Bronchial epithelial cell (primary cell): Measurements from ENCODE around the gene EXOSC5. TPM values are rescaled to one million over a fixed set of nuclear protein-coding genes. Genes with fewer than 3 reads are reported as not detected.
"Not testable (repeated sequence)": the region's sequence is repeated elsewhere in the genome, so short reads cannot be mapped to it uniquely, and the experiment has no call there.

Experiments
- DNase-seq: peaks from one replicate; pipeline ENCODE4 v3.0.0-alpha.2; 2010; ENCODE audit warnings: low read depth
- FAIRE-seq: peaks from 2 replicates; lab custom pipeline; 2011; peaks lifted over from hg19 to GRCh38; lab: Jason Lieb, UNC
- H3K27me3 ChIP-seq: 2 replicates; pipeline ENCODE4 v1.5.1; 2011; ENCODE audit warnings: low read length; ENCODE audit not compliant: control insufficient read depth, insufficient read depth
- H3K36me3 ChIP-seq: 2 replicates; pipeline ENCODE4 v1.5.1; 2011; ENCODE audit warnings: low read length; ENCODE audit not compliant: control insufficient read depth, insufficient read depth
- H3K4me3 ChIP-seq: 2 replicates; pipeline ENCODE4 v1.5.1; 2011; ENCODE audit warnings: mild to moderate bottlenecking, low read depth, low read length, control low read depth
- total RNA-seq: library from RNA; depleted of rRNA; stranded (reverse); fragments of >200 nt; gene quantifications from 2 replicates; pipeline ENCODE4 v1.2.1, GENCODE V29; 2014
- TF ChIP-seq, protein P1 (sequence below): IDR thresholded peaks from 2 replicates; pipeline ENCODE4 v1.5.1; 2011; ENCODE audit warnings: mild to moderate bottlenecking, moderate library complexity, low read length, control low read depth, inconsistent platforms; ENCODE audit not compliant: insufficient read depth, severe bottlenecking

The EXOSC5 gene
- total RNA-seq, 1 donor from 2014 or later, result 58.4 TPM

DNA sequence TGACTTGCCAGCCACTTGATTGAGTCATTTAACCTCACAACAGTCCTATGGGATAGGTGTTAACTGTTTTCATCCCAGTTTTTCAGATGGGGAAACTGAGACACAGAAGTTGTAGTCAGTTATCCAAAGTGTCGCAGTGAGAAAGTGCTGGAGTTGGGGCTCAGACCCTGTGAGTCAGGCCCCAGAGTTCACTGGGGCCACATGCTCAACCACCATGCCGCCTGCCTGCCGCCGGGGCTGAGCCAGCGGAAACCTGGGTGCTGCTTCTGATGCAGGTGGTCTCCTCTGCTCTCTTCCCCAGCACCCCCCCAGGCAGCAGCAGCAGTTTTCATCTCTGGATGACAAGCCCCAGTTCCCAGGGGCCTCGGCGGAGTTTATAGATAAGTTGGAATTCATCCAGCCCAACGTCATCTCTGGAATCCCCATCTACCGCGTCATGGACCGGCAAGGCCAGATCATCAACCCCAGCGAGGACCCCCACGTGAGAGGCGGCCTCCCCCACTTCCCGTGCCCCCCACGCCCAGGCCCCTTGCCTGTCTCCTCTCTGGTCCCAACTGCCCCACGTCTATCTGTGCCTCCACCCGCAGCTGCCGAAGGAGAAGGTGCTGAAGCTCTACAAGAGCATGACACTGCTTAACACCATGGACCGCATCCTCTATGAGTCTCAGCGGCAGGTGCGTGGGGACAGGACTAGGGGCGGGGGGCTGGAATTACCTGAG lies 13.3 kb upstream of the EXOSC5 start:
- no peak overlapping the region for H3K4me3 ChIP-seq
- DNase-seq (no peak), FAIRE-seq (no peak)
- H3K27me3 ChIP-seq, result no peaks in the 10 kb centered on the region
- TF ChIP-seq, protein P1, sequence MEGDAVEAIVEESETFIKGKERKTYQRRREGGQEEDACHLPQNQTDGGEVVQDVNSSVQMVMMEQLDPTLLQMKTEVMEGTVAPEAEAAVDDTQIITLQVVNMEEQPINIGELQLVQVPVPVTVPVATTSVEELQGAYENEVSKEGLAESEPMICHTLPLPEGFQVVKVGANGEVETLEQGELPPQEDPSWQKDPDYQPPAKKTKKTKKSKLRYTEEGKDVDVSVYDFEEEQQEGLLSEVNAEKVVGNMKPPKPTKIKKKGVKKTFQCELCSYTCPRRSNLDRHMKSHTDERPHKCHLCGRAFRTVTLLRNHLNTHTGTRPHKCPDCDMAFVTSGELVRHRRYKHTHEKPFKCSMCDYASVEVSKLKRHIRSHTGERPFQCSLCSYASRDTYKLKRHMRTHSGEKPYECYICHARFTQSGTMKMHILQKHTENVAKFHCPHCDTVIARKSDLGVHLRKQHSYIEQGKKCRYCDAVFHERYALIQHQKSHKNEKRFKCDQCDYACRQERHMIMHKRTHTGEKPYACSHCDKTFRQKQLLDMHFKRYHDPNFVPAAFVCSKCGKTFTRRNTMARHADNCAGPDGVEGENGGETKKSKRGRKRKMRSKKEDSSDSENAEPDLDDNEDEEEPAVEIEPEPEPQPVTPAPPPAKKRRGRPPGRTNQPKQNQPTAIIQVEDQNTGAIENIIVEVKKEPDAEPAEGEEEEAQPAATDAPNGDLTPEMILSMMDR, result no peak
- peaks cover 18% of the 10 kb centered on the region for H3K36me3 ChIP-seq

DNA sequence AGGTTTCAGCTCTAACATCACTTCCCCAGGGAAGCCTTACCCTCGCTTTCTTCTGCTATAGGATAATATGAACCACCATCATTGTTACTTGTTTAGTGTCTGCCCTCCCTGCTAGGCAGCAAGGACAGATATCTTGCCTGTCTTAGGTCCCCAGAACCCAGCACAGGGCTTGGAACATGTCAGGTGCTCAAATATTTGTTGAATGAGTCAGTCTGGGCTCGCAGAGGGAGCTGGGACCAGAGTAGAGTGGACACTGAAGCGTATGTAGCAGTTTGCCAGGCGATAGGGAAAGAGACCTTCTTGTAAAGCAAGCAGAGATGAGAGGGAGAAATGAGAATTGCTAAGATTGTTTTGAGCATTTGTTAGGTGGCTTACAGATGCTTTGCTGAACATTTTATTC lies 12.1 kb upstream of the EXOSC5 start:
- DNase-seq (peak; percentile 73), FAIRE-seq (peak; percentile 70)
- TF ChIP-seq, protein P1, result no peak
- H3K4me3 ChIP-seq, result no peak overlapping the region
- H3K36me3 ChIP-seq, result peaks cover 11% of the 10 kb centered on the region
- H3K27me3 ChIP-seq, result no peaks in the 10 kb centered on the region

DNA sequence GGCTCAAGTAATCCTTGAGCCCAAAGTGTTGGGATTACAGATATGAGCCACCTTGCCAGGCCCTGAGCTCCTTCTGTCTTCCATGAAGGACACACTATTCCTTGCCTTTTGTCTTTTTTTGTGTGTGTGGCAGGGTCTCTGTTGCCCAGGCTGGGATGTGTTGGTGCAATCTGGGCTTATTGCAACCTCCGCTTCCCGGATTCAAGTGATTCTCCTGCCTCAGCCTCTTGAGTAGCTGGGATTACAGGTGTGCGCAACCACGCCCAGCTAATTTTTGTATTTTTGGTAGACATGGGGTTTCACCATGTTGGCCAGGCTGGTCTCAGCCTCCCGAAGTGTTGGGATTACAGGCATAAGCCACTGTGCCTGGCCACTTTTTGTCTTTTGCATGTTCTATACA lies 11.7 kb upstream of the EXOSC5 start:
- not testable (repeated sequence) for DNase-seq, H3K4me3 ChIP-seq, H3K36me3 ChIP-seq, H3K27me3 ChIP-seq, FAIRE-seq

DNA sequence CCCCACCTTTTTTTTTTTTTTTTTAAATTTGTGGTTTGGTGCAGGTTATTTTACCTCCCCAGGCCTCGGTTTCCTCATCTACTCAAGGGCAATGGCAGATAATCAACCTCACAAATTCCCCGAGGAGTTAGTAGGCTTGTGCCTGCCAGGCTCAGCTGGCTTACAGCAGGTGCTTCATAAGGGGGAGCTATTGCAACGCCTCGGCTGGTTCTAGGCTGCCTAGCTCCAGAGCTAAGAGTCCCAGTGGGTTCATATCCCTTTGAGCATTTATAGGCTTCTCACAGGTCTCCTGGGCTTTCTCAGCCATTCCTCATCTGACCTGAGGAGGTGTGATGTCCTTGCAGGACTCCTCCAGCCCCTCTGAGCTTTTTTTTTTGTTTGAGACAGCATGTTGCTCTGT lies 11.1 kb upstream of the EXOSC5 start:
- Histone ChIP-seq H3K36me3 (peaks cover 7% of the 10 kb centered on the region), H3K27me3 (no peaks in the 10 kb centered on the region), H3K4me3 (no peak overlapping the region)
- DNase-seq, result no peak
- FAIRE-seq, result no peak
- TF ChIP-seq, protein P1, result no peak

DNA sequence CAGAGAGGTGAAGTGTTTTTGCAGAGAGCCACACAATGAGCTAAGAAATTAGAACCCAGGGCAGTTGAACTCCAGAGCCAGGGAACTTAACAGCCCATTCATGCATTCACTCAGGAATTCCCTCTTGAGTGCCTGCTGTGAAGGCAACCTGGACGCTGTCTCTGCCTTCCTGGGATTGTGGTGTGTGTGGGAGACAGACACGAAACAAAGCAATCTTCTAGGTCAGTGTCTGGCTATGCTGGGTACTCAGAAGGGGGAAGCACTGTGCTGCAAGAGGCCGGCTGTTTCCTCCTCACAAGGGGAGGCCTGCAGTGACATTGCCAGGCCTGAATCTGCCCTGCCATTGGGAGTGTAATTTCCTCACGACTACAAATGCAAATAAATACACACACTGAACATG lies 10.1 kb upstream of the EXOSC5 start:
- Histone ChIP-seq H3K36me3 (peaks cover 5% of the 10 kb centered on the region), H3K4me3 (no peak overlapping the region), H3K27me3 (no peaks in the 10 kb centered on the region)
- DNase-seq (no peak), FAIRE-seq (no peak)
- TF ChIP-seq, protein P1, result no peak

DNA sequence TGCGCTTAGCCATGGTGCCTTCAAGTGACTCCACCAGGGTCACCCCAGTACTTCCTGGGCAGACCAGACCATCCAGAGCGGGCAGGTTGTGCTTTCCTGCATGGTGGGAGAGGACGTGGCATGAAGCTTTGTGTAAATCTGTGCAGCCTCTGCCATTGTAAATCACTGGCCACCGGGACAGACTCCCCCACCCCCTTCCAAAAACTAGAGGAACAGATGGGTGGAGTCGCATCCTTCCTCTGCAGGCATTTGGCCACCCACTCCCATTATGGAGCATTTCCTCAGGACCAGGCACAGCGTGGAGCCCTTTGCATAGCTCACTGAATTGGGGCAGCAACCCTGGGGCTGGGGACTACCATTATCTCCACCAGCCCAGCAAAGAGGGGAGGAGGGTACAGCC lies 8.6 kb upstream of the EXOSC5 start:
- TF ChIP-seq, protein P1, result no peak
- no peaks in the 10 kb centered on the region for H3K27me3 ChIP-seq
- DNase-seq (no peak), FAIRE-seq (no peak)
- peaks cover 2% of the 10 kb centered on the region for H3K36me3 ChIP-seq
- no peak overlapping the region for H3K4me3 ChIP-seq
